B cell (primary cell): Measurements from ENCODE around the gene XYLB.
"Not testable (repeated sequence)": the region's sequence is repeated elsewhere in the genome, so short reads cannot be mapped to it uniquely, and the experiment has no call there.

Experiments
- EZH2 ChIP-seq: IDR thresholded peaks from 2 replicates; pipeline ENCODE4 v1.6.1; 2012; ENCODE audit warnings: borderline replicate concordance, low read depth, mild to moderate bottlenecking, moderate library complexity, low read length; ENCODE audit not compliant: insufficient read depth, poor library complexity, severe bottlenecking
- TF ChIP-seq, protein P1 (sequence below): fragments of 200-600 bp; IDR thresholded peaks from one replicate; pipeline ENCODE4 v1.8.0; 2022; ENCODE audit warnings: antibody characterized with exemption, mild to moderate bottlenecking

DNA sequence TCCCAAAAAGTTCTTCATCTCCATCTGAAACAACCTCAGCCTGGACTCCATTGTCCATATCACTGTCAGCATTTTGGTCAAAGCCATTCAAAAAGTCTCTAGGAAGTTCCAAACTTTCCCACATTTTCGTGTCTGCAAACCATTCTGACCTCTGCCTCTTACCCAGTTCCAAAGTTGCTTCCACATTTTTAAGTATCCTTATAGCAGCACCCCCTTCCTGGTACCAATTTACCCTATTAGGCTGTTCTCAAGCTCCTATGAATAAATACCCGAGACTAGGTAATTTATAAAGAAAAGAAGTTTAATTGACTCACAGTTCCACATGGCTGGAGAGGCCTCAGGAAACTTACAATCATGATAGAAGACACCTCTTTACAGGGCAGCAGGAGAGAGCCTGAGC lies 87.1 kb downstream of the XYLB start:
- not testable (repeated sequence) for TF ChIP-seq EZH2
- TF ChIP-seq, protein P1, sequence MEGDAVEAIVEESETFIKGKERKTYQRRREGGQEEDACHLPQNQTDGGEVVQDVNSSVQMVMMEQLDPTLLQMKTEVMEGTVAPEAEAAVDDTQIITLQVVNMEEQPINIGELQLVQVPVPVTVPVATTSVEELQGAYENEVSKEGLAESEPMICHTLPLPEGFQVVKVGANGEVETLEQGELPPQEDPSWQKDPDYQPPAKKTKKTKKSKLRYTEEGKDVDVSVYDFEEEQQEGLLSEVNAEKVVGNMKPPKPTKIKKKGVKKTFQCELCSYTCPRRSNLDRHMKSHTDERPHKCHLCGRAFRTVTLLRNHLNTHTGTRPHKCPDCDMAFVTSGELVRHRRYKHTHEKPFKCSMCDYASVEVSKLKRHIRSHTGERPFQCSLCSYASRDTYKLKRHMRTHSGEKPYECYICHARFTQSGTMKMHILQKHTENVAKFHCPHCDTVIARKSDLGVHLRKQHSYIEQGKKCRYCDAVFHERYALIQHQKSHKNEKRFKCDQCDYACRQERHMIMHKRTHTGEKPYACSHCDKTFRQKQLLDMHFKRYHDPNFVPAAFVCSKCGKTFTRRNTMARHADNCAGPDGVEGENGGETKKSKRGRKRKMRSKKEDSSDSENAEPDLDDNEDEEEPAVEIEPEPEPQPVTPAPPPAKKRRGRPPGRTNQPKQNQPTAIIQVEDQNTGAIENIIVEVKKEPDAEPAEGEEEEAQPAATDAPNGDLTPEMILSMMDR = not testable (repeated sequence)
